HFFc6 (cell line): ENCODE measurements around the gene JPH2. TPM values are rescaled to one million over a fixed set of nuclear protein-coding genes. Genes with fewer than 3 reads are reported as not detected.

ENCODE experiments used
- DNase-seq: peaks from one replicate; pipeline ENCODE4 v3.0.0-alpha.2; 2018
- H3K27ac Mint-ChIP-seq: 2 replicates; pipeline ENCODE4 v1.8.0; 2020; ENCODE audit warnings: mild to moderate bottlenecking, mixed read lengths
- H3K27me3 Mint-ChIP-seq: 2 replicates; pipeline ENCODE4 v1.8.0; 2021; ENCODE audit warnings: mild to moderate bottlenecking, moderate library complexity, mixed read lengths; ENCODE audit not compliant: insufficient read depth
- H3K36me3 Mint-ChIP-seq: 2 replicates; pipeline ENCODE4 v1.8.0; 2021; ENCODE audit warnings: low read depth, mixed read lengths
- H3K4me1 Mint-ChIP-seq: 2 replicates; pipeline ENCODE4 v1.8.0; 2020; ENCODE audit warnings: low read depth, mixed read lengths
- H3K4me3 Mint-ChIP-seq: 2 replicates; pipeline ENCODE4 v1.8.0; 2020; ENCODE audit warnings: mild to moderate bottlenecking, moderate library complexity, mixed read lengths
- H3K9me3 Mint-ChIP-seq: 2 replicates; pipeline ENCODE4 v1.8.0; 2020; ENCODE audit warnings: mild to moderate bottlenecking, mixed read lengths
- CTCF ChIP-seq: fragments of 200-600 bp; sonication (generic); IDR thresholded peaks from 2 replicates; pipeline ENCODE4 v1.5.0; 2021; ENCODE audit warnings: antibody characterized with exemption, mild to moderate bottlenecking
- total RNA-seq, 6 experiments: library from RNA; stranded (reverse); fragmentation: NEBNext Ultra II Directional; extraction: Animal tissue kit (Norgen Biotek cat#: 25700); gene quantifications; 2 replicates in 1 of 6; 3 replicates in 5 of 6; pipeline ENCODE4 v1.2.3, GENCODE V29; 2021

JPH2 gene
- total RNA-seq, 6 experiments from 2014 or later, result 9.7 to 14.4 (median 13.5) TPM

- Mint-ChIP-seq H3K4me3 (no peak overlapping the region), H3K36me3 (peaks cover 28% of the 10 kb centered on the region), H3K27ac (no peak overlapping the region), H3K4me1 (peaks cover 21% of the 10 kb centered on the region), H3K9me3 (no peaks in the 10 kb centered on the region; the same call in 1 of the 2 replicates), H3K27me3 (peaks cover 6% of the 10 kb centered on the region)
- TF ChIP-seq CTCF, result no peak
- DNase-seq, result no peak
These were observed 29.9 kb downstream of the JPH2 start for GRCh38 chr20:44157061-44157460.

GRCh38 chr20:44154521-44155001, 32.4 kb downstream of the JPH2 start:
- Mint-ChIP-seq H3K4me3 (no peak overlapping the region), H3K36me3 (peaks cover 32% of the 10 kb centered on the region), H3K4me1 (peaks cover 28% of the 10 kb centered on the region), H3K27me3 (peaks cover 6% of the 10 kb centered on the region), H3K27ac (peak overlapping the region; percentile 81), H3K9me3 (no peaks in the 10 kb centered on the region; the same call in 1 of the 2 replicates)
- peak; percentile 73 for DNase-seq
- peak; percentile 14; the same call in 1 of the 2 replicates for TF ChIP-seq CTCF

- Mint-ChIP-seq H3K4me3 (no peak overlapping the region), H3K4me1 (peaks cover 28% of the 10 kb centered on the region), H3K9me3 (no peaks in the 10 kb centered on the region), H3K36me3 (peaks cover 24% of the 10 kb centered on the region), H3K27me3 (peaks cover 3% of the 10 kb centered on the region; the same call in 1 of the 2 replicates), H3K27ac (peak overlapping the region; percentile 36)
- TF ChIP-seq CTCF, result no peak
- DNase-seq, result peak; percentile 32
These were observed 33.3 kb downstream of the JPH2 start for GRCh38 chr20:44153636-44154043.

- Mint-ChIP-seq H3K27ac (no peak overlapping the region), H3K4me3 (no peak overlapping the region), H3K27me3 (no peaks in the 10 kb centered on the region), H3K4me1 (peaks cover 28% of the 10 kb centered on the region), H3K9me3 (no peaks in the 10 kb centered on the region), H3K36me3 (peaks cover 22% of the 10 kb centered on the region; the same call in 1 of the 2 replicates)
- no peak for DNase-seq
- TF ChIP-seq CTCF, result no peak
These were observed 35.2 kb downstream of the JPH2 start for GRCh38 chr20:44151621-44152416.

- Mint-ChIP-seq H3K4me3 (no peak overlapping the region), H3K36me3 (peaks cover 15% of the 10 kb centered on the region; the same call in 1 of the 2 replicates), H3K27me3 (peaks cover 3% of the 10 kb centered on the region), H3K4me1 (peaks cover 7% of the 10 kb centered on the region), H3K27ac (no peak overlapping the region), H3K9me3 (no peaks in the 10 kb centered on the region)
- DNase-seq, result no peak
- TF ChIP-seq CTCF, result no peak
These were observed 40.7 kb downstream of the JPH2 start for GRCh38 chr20:44146272-44146671.
